22Rv1 (cell line): ENCODE results near the gene TCEA2.

ENCODE experiments used
- CTCF ChIP-seq: fragments of 450-650 bp; IDR thresholded peaks from 2 replicates; pipeline ENCODE4 v1.5.1; 2017; ENCODE audit warnings: mild to moderate bottlenecking
- ZFX ChIP-seq: fragments of 450-650 bp; IDR thresholded peaks from 2 replicates; pipeline ENCODE4 v1.6.1; 2017; ENCODE audit warnings: antibody characterized with exemption, borderline replicate concordance

DNA sequence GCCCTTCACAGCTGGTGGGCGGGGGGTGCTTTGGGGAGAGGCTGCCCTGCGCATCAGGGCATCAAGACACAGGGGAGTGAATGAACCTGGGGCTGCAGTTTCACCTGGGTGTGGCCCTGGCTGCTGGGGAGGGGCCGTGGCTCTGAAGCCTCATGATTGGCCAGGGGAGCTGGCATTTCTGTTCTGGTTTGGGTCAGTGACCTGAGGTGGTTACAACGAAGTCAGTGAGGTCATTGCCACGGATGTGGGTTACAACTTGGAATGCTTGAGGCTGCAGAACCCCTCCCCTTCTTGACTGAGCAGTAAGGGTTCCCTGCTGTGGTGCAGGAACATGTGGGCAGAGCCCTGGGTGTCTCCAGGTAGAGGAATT lies 3.0 kb downstream of the TCEA2 start:
- no peak for TF ChIP-seq CTCF
- no peak for TF ChIP-seq ZFX
